AG09309 (cell line): ENCODE data around the gene COMMD4.

ENCODE experiments used
- DNase-seq: peaks from one replicate; pipeline ENCODE4 v3.0.0-alpha.2; 2010; ENCODE audit warnings: low read depth
- H3K4me3 ChIP-seq: 2 replicates; pipeline ENCODE4 v1.5.1; 2011; ENCODE audit warnings: mild to moderate bottlenecking, low read depth, low read length, moderate library complexity; ENCODE audit not compliant: control insufficient read depth
- TF ChIP-seq, protein P1 (sequence below): IDR thresholded peaks from 2 replicates; pipeline ENCODE4 v1.5.1; 2011; ENCODE audit warnings: mild to moderate bottlenecking, low read depth, low read length, inconsistent platforms; ENCODE audit not compliant: insufficient read depth, control insufficient read depth; ENCODE audit errors: missing control alignments

The COMMD4 gene

DNA sequence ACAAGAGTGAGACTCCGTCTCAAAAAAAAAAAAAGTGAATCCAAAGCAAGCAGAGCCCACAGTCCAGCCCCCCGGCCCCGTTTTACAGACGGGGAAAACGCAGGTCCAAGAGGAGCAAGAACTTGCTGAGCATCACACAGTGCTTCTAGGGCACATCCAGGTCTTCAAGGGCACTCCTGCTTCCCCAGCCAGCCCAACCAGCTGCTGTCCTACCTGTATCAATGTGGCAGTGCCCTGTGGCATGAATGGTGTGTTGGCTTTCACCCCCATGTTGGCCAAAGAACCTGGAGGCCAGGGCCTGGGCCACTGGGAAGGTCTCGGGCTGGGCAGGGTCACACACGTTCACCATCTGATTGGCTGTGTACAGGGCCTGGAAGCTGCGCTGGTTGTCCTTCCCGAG lies 27.9 kb downstream of the COMMD4 start:
- TF ChIP-seq, protein P1, sequence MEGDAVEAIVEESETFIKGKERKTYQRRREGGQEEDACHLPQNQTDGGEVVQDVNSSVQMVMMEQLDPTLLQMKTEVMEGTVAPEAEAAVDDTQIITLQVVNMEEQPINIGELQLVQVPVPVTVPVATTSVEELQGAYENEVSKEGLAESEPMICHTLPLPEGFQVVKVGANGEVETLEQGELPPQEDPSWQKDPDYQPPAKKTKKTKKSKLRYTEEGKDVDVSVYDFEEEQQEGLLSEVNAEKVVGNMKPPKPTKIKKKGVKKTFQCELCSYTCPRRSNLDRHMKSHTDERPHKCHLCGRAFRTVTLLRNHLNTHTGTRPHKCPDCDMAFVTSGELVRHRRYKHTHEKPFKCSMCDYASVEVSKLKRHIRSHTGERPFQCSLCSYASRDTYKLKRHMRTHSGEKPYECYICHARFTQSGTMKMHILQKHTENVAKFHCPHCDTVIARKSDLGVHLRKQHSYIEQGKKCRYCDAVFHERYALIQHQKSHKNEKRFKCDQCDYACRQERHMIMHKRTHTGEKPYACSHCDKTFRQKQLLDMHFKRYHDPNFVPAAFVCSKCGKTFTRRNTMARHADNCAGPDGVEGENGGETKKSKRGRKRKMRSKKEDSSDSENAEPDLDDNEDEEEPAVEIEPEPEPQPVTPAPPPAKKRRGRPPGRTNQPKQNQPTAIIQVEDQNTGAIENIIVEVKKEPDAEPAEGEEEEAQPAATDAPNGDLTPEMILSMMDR = no peak
- no peak overlapping the region for H3K4me3 ChIP-seq
- DNase-seq = no peak

DNA sequence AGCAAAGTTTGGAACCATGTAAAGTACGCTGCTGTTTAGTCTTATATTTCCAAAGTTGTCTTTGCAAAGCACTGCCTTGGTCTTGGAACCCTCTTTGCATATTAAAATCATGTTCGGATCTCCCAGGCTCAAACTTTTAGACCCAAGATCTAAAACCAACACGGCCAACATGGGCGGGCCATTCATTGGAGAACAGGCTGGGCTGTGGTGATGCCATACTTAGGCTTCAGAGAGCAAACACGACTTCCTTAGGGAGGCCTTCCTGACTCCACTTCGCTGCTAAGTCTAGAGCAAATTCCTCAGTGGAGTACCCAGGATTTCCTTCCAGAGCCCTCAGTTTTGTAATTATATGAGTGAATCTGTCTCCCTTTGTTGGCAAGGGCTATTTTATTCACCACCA lies 29.0 kb downstream of the COMMD4 start:
- TF ChIP-seq, protein P1 = no peak
- DNase-seq = no peak
- no peak overlapping the region for H3K4me3 ChIP-seq

DNA sequence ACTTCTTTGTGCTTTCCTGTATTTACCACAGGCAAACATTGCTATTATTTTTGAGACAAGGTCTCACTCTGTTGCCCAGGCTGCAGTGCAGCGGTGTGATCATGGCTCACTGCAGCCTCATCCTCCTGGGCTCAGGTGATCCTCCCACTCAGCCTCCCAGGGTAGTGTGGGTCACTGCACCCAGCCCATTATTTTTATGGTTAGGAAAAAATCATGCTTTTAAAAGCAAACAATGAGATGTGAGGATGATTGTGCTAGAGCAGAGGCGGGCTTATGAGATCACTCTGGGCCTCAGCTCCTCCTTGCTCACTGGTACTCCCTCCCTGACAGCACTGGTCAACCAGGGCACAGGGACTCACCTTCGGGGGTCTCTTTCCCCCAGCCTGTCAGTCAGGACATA lies 30.3 kb downstream of the COMMD4 start:
- TF ChIP-seq, protein P1 = no peak
- no peak for DNase-seq
- no peak overlapping the region for H3K4me3 ChIP-seq

DNA sequence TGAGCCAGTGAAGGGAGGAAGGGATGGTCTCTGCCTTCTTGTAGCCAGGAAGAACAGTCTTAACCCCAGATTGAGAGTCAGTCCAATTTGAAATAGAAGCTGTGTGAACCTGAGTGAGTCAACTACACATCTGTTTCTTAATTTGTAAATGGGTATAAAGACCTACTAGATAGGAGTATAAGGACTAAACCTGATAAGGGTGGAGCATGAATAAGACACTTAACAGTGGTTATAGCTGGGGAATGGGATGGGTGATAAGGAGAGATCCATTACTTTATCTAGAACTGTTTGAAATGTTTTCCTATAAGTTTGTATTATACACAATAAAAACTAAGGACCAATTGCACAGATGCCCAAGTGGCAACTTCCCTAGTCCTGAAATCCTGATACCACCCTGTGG lies 31.1 kb downstream of the COMMD4 start:
- TF ChIP-seq, protein P1 = no peak
- DNase-seq = no peak
- no peak overlapping the region for H3K4me3 ChIP-seq

DNA sequence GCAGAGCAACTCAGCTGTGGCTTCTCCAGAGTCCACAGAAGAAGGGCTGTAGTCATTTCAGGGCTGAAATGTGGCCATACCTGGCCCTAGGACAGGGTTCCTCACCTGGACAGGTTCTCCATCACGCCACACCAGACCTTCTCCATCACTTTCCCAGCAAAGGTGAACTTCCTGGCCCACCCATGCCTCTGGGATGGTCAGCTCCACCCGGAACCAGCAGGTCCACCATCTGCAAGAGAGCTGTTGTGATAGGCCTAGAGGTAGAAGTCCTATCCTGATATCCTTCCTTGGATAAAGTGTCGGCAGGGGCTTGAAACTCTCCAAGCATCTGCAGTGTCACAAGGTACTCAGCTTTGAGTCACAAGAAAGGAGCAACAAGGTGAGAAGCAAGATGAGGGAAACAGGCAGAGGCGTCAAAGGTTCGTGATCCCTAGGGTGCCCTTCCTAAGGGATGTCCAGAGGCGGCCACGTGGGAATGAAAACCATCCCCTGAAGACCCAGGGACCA lies 31.6 kb downstream of the COMMD4 start:
- DNase-seq = no peak
- TF ChIP-seq, protein P1 = no peak
- H3K4me3 ChIP-seq = peak overlapping the region; percentile 69

DNA sequence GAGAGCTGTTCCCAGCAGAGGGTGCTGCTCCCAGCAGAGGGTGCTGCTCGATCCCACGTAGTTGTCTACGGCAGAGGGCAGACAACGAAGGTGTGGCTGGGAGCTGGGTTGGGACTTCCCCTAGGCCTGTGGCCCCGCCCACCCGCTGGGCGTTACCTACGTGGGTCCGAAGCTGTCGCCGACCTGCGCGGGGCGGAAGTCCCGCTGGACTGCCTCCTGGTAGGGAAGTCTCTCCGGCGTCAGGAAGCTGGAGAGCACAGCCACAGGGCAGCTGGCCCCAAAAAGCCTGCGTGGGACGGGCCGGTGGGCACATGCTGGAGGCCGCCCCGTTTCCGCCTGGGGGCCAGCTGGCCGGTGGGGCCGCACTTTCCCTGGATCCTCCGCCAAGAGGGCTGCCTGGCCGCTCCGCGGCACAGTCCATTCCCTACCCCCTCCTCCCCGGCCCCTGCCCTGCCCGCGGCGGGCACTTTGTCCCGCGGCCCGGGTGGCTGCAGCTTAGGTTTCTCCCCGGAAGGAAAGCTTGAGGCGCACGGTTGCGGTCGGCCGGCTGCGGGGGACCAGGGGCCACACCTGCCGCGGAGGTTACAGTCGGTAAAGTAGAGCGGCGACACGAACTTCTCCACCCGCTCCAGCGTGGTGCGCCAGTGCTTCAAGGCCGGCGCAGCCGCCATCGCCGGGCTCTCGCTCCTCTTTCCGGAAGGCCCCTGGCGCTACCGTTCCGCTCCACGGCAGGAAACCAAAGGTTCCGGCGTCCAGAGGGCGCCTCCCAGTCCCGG lies 32.2 kb downstream of the COMMD4 start, which contains the start of gene MAN2C1:
Gene MAN2C1, minus strand, starts transcription at position 695 of the 776 bp plus-strand sequence. Its CDS starts 24 bp downstream, at position 671.
- TF ChIP-seq, protein P1 = peak; percentile 82
- DNase-seq = peak; percentile 81
- peak within 1 kb of the TSS; percentile 69 for H3K4me3 ChIP-seq
